ENCODE data around the gene WIPI1. TPM values are rescaled to one million over a fixed set of nuclear protein-coding genes. Genes with fewer than 3 reads are reported as not detected.

WIPI1 gene
- total and polyA plus RNA-seq, 10 of the 15 experiments (the other 5 are each of a cell fraction or from before 2014, with no cell fraction given), result 6.5 to 44.5 (median 26.2) TPM

DNA sequence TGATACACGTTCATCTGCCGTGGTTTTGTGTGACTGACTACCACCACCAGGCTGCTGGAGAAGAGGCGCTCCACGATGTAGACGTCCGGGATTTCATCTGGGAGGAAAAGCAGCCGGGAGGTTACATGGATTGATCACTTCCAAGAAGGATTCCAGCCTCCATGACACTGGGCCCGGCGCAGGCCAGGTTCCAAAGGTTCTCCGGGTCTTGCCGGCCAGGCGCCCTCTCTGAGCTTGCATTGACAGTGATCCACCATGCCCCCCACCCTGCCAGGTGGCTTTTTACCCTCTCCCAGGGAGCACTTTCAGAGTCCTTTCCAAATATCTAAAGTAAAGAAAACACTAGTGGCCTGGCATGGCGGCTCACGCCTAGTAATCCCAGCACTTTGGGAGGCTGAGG is 6.5 kb downstream of the WIPI1 start:
- Histone ChIP-seq H3K4me1 (ENCODE audit: control insufficient read depth, insufficient read depth, low read length) (no peaks in the 10 kb centered on the region), H3K36me3 (ENCODE audit: control insufficient read depth in 2 of 2, insufficient read depth in 2 of 2, low read length in 1 of 2) (peaks cover 0 to 3% of the 10 kb centered on the region in 2 experiments; a peak in 2 of 4 replicates), H3K9me3 (replicated peaks; ENCODE audit: control insufficient read depth, insufficient read depth, low read length) (no peaks in the 10 kb centered on the region; the same call in 2 of the 3 replicates), H3K27me3 (replicated peaks in 1 of 2; ENCODE audit: control insufficient read depth in 2 of 2, insufficient read depth in 2 of 2, low read length in 1 of 2) (no peaks in the 10 kb centered on the region), H3K4me2 (ENCODE audit: control insufficient read depth, insufficient read depth) (no peak overlapping the region), H3K79me2 (ENCODE audit: control insufficient read depth, insufficient read depth, low read length) (no peaks in the 10 kb centered on the region), H3K27ac (ENCODE audit: control insufficient read depth, insufficient read depth) (no peak overlapping the region), H2AFZ (ENCODE audit: control insufficient read depth, low read depth, low read length) (no peak overlapping the region), H4K20me1 (ENCODE audit: control insufficient read depth, insufficient read depth) (no peaks in the 10 kb centered on the region), H3K9ac (ENCODE audit: control insufficient read depth, insufficient read depth, low read length) (no peak overlapping the region), H3K4me3 (no peak overlapping the region)
- 95% methylated on average over 14 of the region's 14 CpGs for WGBS (ENCODE audit: insufficient coverage, insufficient replicate concordance, low lambda C conversion rate, missing lambda C conversion rate)
- ATAC-seq, result no peak
- no peak for FAIRE-seq
- ChIA-PET CTCF (interaction anchor here (1.9 kb wide), 1 partner anchor 14 kb away, joined by 12 read pairs; no protein-coding TSS in a partner anchor), POLR2A (interaction anchor here (0.6 kb wide), 1 partner anchor 9 kb away, joined by 4 read pairs; no protein-coding TSS in a partner anchor), SMC1A (ENCODE audit: uncharacterized antibody, unreplicated experiment) (interaction anchor here (1.4 kb wide), 1 partner anchor 10 kb away, joined by 6 read pairs; no protein-coding TSS in a partner anchor), RAD21 (ENCODE audit: unreplicated experiment) (interaction anchor here (0.7 kb wide), 1 partner anchor 186 kb away, joined by 3 read pairs; no protein-coding TSS in a partner anchor)
- DNase-seq (ENCODE audit: low read depth, low spot score), result no peak
- TF ChIP-seq ZBTB40 (IDR thresholded peaks at IDR 0.05; ENCODE audit: borderline replicate concordance) (no peak), RCOR1 (conservative IDR thresholded peaks at IDR 0.05; ENCODE audit: low read depth, low read length) (no peak), BRCA1 (IDR thresholded peaks at IDR 0.05; ENCODE audit: low read depth, low read length) (no peak), SREBF1 (IDR thresholded peaks at IDR 0.05; ENCODE audit: low read length) (no peak), KAT2A (conservative IDR thresholded peaks at IDR 0.05; ENCODE audit: control insufficient read depth, low read depth, low read length) (no peak), BCL11A (IDR thresholded peaks at IDR 0.05; ENCODE audit: low read depth, low read length) (no peak)
- in situ Hi-C loops (cut with MboI) (no loop called here), intact Hi-C loops (cut with micrococcal nuclease; ENCODE audit: unreplicated experiment) (no loop called here)
- BruUV-seq (replicated peaks), result no TSS peak
